SK-N-SH (cell line): ENCODE results near the gene FOXK1.

Experiments
- ELF1 ChIP-seq: IDR thresholded peaks from 2 replicates; pipeline ENCODE4 v1.4.0; 2012
- MAX ChIP-seq: IDR thresholded peaks from 2 replicates; pipeline ENCODE4 v1.4.0; 2012; ENCODE audit warnings: low read depth
- PBX3 ChIP-seq: IDR thresholded peaks from 2 replicates; pipeline ENCODE4; 2012
- POLR2AphosphoS5 ChIP-seq: IDR thresholded peaks from 2 replicates; pipeline ENCODE4 v1.6.1; 2012; ENCODE audit warnings: low read depth, low read length
- RAD21 ChIP-seq: IDR thresholded peaks from 2 replicates; pipeline ENCODE4 v1.6.1; 2012; ENCODE audit warnings: mild to moderate bottlenecking, low read length
- REST ChIP-seq: IDR thresholded peaks from 2 replicates; pipeline ENCODE4 v1.6.1; 2012; ENCODE audit warnings: mild to moderate bottlenecking, low read depth, low read length, moderate library complexity
- RFX5 ChIP-seq: IDR thresholded peaks from 2 replicates; pipeline ENCODE4 v1.6.1; 2012; ENCODE audit warnings: mild to moderate bottlenecking, improper control_type of control experiment, low read length
- SIN3A ChIP-seq: IDR thresholded peaks from 2 replicates; pipeline ENCODE4 v1.6.1; 2012; ENCODE audit warnings: low read depth, mild to moderate bottlenecking, low read length, moderate library complexity, borderline replicate concordance
- SMC3 ChIP-seq: IDR thresholded peaks from 2 replicates; pipeline ENCODE4 v1.6.1; 2012; ENCODE audit warnings: low read depth, low read length, improper control_type of control experiment
- YY1 ChIP-seq: IDR thresholded peaks from 2 replicates; pipeline ENCODE4 v1.4.0; 2012; ENCODE audit warnings: low read depth, mild to moderate bottlenecking
- TF ChIP-seq, protein P1 (sequence below): fragments of 200-600 bp; sonication (generic); IDR thresholded peaks from 2 replicates; pipeline ENCODE4 v1.6.1; 2017; ENCODE audit warnings: antibody characterized with exemption, mild to moderate bottlenecking, moderate library complexity

GRCh38 chr7:4789194-4790077 lies 107.3 kb downstream of the FOXK1 start:
- no peak for TF ChIP-seq SIN3A
- no peak for TF ChIP-seq POLR2AphosphoS5
- no peak for TF ChIP-seq ELF1
- TF ChIP-seq RAD21 = no peak
- no peak for TF ChIP-seq MAX
- TF ChIP-seq, protein P1, sequence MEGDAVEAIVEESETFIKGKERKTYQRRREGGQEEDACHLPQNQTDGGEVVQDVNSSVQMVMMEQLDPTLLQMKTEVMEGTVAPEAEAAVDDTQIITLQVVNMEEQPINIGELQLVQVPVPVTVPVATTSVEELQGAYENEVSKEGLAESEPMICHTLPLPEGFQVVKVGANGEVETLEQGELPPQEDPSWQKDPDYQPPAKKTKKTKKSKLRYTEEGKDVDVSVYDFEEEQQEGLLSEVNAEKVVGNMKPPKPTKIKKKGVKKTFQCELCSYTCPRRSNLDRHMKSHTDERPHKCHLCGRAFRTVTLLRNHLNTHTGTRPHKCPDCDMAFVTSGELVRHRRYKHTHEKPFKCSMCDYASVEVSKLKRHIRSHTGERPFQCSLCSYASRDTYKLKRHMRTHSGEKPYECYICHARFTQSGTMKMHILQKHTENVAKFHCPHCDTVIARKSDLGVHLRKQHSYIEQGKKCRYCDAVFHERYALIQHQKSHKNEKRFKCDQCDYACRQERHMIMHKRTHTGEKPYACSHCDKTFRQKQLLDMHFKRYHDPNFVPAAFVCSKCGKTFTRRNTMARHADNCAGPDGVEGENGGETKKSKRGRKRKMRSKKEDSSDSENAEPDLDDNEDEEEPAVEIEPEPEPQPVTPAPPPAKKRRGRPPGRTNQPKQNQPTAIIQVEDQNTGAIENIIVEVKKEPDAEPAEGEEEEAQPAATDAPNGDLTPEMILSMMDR = no peak
- no peak for TF ChIP-seq RFX5
- TF ChIP-seq SMC3 = no peak
- TF ChIP-seq REST = no peak
- TF ChIP-seq PBX3 = no peak
- no peak for TF ChIP-seq YY1
